ENCODE results near the gene UBE2D3. TPM values are rescaled to one million over a fixed set of nuclear protein-coding genes. Genes with fewer than 3 reads are reported as not detected.

Gene UBE2D3
- total RNA-seq, 2 experiments from 2014 or later = 347 to 363 TPM

GRCh38 chr4:102772738-102773340 lies 54.5 kb downstream of the UBE2D3 start:
- TF ChIP-seq CTCF (conservative IDR thresholded peaks at IDR 0.05; ENCODE audit: low read length) (no peak), EZH2phosphoT487 (IDR thresholded peaks at IDR 0.05; ENCODE audit: borderline replicate concordance, low read depth, low read length) (no peak)
- no peaks in the 10 kb centered on the region for H3K9me2 ChIP-seq (ENCODE audit: insufficient read depth, low read length)
- no TSS peak for BruUV-seq (replicated peaks)
- H3K79me2 ChIP-seq (ENCODE audit: insufficient read depth, low read depth, low read length) = no peaks in the 10 kb centered on the region
- ChIA-PET CTCF (ENCODE audit: unreplicated experiment) (no interaction called here), POLR2A (no interaction called here)
- H3K36me3 ChIP-seq (ENCODE audit: insufficient read depth, low read length) = no peaks in the 10 kb centered on the region
- H4K20me1 ChIP-seq (ENCODE audit: insufficient read depth, low read length) = no peaks in the 10 kb centered on the region
- no peak overlapping the region for H3K4me3 ChIP-seq (ENCODE audit: low read depth, low read length, poor library complexity, severe bottlenecking)
- H3K27ac ChIP-seq (ENCODE audit: low read depth, low read length, poor library complexity, severe bottlenecking) = no peak overlapping the region
- DNase-seq (ENCODE audit: low spot score) = no peak
- H2AFZ ChIP-seq (ENCODE audit: low read length) = no peak overlapping the region
- no peaks in the 10 kb centered on the region for H3K9me3 ChIP-seq (ENCODE audit: low read length)
- intact Hi-C loops (cut with micrococcal nuclease; ENCODE audit: unreplicated experiment) = no loop called here
- H3K4me2 ChIP-seq (ENCODE audit: low read length) = no peak overlapping the region
- no peaks in the 10 kb centered on the region for H3K4me1 ChIP-seq (ENCODE audit: insufficient read depth, low read length, poor library complexity, severe bottlenecking)

DNA sequence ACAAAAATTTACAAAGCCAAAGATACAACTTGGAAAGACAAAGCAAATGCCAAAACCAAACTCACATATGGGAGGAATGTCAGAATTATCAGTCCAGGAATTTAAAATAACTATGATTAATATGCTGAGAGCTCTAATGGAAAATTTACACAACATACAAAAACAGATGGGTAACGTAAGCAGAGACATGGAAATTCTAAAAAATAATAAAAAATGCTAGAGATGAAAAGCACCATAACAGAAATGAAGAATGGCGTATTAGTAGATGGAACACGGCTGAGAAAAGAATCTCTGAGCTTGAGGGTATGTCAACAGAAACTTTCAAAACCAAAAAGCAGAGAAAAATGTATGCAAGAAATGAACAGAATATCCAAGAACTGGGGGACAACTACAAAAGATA lies 62.5 kb downstream of the UBE2D3 start:
- H3K79me2 ChIP-seq (ENCODE audit: insufficient read depth, low read depth, low read length) = peaks cover 2% of the 10 kb centered on the region; the same call in 1 of the 2 replicates
- ChIA-PET CTCF (ENCODE audit: unreplicated experiment) (no interaction called here), POLR2A (interaction anchor here (0.6 kb wide), 1 partner anchor 103 kb away, joined by 4 read pairs; no protein-coding TSS in a partner anchor)
- no peak for DNase-seq (ENCODE audit: low spot score)
- no peak for TF ChIP-seq CTCF (conservative IDR thresholded peaks at IDR 0.05; ENCODE audit: low read length)
- TF ChIP-seq EZH2phosphoT487 (IDR thresholded peaks at IDR 0.05; ENCODE audit: borderline replicate concordance, low read depth, low read length) = no peak
- H3K27ac ChIP-seq (ENCODE audit: low read depth, low read length, poor library complexity, severe bottlenecking) = no peak overlapping the region
- H3K9me3 ChIP-seq (ENCODE audit: low read length) = no peaks in the 10 kb centered on the region
- no peaks in the 10 kb centered on the region for H3K36me3 ChIP-seq (ENCODE audit: insufficient read depth, low read length)
- no peaks in the 10 kb centered on the region for H3K9me2 ChIP-seq (ENCODE audit: insufficient read depth, low read length)
- no peak overlapping the region for H2AFZ ChIP-seq (ENCODE audit: low read length)
- no peak overlapping the region for H3K4me3 ChIP-seq (ENCODE audit: low read depth, low read length, poor library complexity, severe bottlenecking)
- H3K4me1 ChIP-seq (ENCODE audit: insufficient read depth, low read length, poor library complexity, severe bottlenecking) = peaks cover 9% of the 10 kb centered on the region
- no TSS peak for BruUV-seq (replicated peaks)
- intact Hi-C loops (cut with micrococcal nuclease; ENCODE audit: unreplicated experiment) = loop anchor here (5.0 kb wide), 1 partner anchor 327 kb away; no protein-coding TSS in a partner anchor
- H3K4me2 ChIP-seq (ENCODE audit: low read length) = no peak overlapping the region
- peaks cover under 1% of the 10 kb centered on the region; the same call in 1 of the 2 replicates for H4K20me1 ChIP-seq (ENCODE audit: insufficient read depth, low read length)

GRCh38 chr4:102761906-102762305 lies 65.4 kb downstream of the UBE2D3 start:
- Histone ChIP-seq H3K4me2 (ENCODE audit: low read length) (peak overlapping the region; percentile 81), H2AFZ (ENCODE audit: low read length) (peak overlapping the region; percentile 93; the same call in 1 of the 2 replicates), H3K9me2 (ENCODE audit: insufficient read depth, low read length) (no peaks in the 10 kb centered on the region), H3K9me3 (ENCODE audit: low read length) (no peaks in the 10 kb centered on the region), H3K4me3 (ENCODE audit: low read depth, low read length, poor library complexity, severe bottlenecking) (no peak overlapping the region), H3K27ac (ENCODE audit: low read depth, low read length, poor library complexity, severe bottlenecking) (no peak overlapping the region), H4K20me1 (ENCODE audit: insufficient read depth, low read length) (peaks cover 12% of the 10 kb centered on the region; the same call in 1 of the 2 replicates), H3K4me1 (ENCODE audit: insufficient read depth, low read length, poor library complexity, severe bottlenecking) (peaks cover 17% of the 10 kb centered on the region), H3K79me2 (ENCODE audit: insufficient read depth, low read depth, low read length) (peaks cover 28% of the 10 kb centered on the region; the same call in 1 of the 2 replicates), H3K36me3 (ENCODE audit: insufficient read depth, low read length) (peaks cover 5% of the 10 kb centered on the region)
- ChIA-PET POLR2A (interaction anchor here (0.6 to 2.2 kb wide), 5 partner anchors 8 to 66 kb away, joined by 3 to 11 read pairs (median 8); partner anchors contain the start of gene UBE2D3), CTCF (ENCODE audit: unreplicated experiment) (interaction anchor here (0.7 kb wide), 1 partner anchor 38 kb away, joined by 3 read pairs; no protein-coding TSS in a partner anchor)
- TF ChIP-seq EZH2phosphoT487 (IDR thresholded peaks at IDR 0.05; ENCODE audit: borderline replicate concordance, low read depth, low read length) (no peak), CTCF (conservative IDR thresholded peaks at IDR 0.05; ENCODE audit: low read length) (no peak)
- DNase-seq (ENCODE audit: low spot score) = no peak
- intact Hi-C loops (cut with micrococcal nuclease; ENCODE audit: unreplicated experiment) = loop anchor here (1.0 to 5.0 kb wide), 4 partner anchors 65 to 330 kb away; partner anchors contain the start of genes CISD2, NFKB1 and UBE2D3
- BruUV-seq (replicated peaks) = no TSS peak
